Naive thymus-derived CD8-positive, alpha-beta T cell (primary cell): ENCODE measurements around the gene MAPK4. TPM values are rescaled to one million over a fixed set of nuclear protein-coding genes. Genes with fewer than 3 reads are reported as not detected.
"Not testable (repeated sequence)": the region's sequence is repeated elsewhere in the genome, so short reads cannot be mapped to it uniquely, and the experiment has no call there.

Experiments used
- ATAC-seq, 2 donors: fragments of 150-1000 bp; cut with Tn5 transposase in 1 of 2; sonication (Bioruptor Pico), chemical (Tn5 transposase) in 1 of 2; 1 replicate in 1 of 2; 2 replicates in 1 of 2; pipeline ENCODE4 v1.10.0; 2021; ENCODE audit warnings: mild to moderate bottlenecking in 2 of 2, moderate library complexity in 2 of 2
- POLR2A ChIA-PET: fragments of 350-600 bp; sonication (Branson Sonifier 250); formaldehyde crosslinking; loops from one replicate; lab custom pipeline; 2021; ENCODE audit warnings: antibody characterized with exemption; lab: Charles Lee
- DNase-seq, 10 donors: peaks; one replicate each; pipeline versions ENCODE4 v3.0.0 to v3.0.0-alpha.2; 2020 to 2022
- H3K27ac Mint-ChIP-seq, 10 donors: one replicate each; pipeline ENCODE4 v1.8.0; 2020 to 2022; ENCODE audit warnings: mild to moderate bottlenecking in 10 of 10, mixed read lengths in 10 of 10, moderate library complexity in 4 of 10, inconsistent platforms in 1 of 10
- H3K27me3 Mint-ChIP-seq, 5 donors: one replicate each; pipeline ENCODE4 v1.8.0; 2021 to 2022; ENCODE audit warnings: mixed read lengths in 5 of 5
- H3K36me3 Mint-ChIP-seq, 3 donors: one replicate each; pipeline ENCODE4 v1.8.0; 2020 to 2022; ENCODE audit warnings: mixed read lengths in 3 of 3, mild to moderate bottlenecking in 2 of 3, inconsistent platforms in 1 of 3
- H3K4me1 Mint-ChIP-seq, 4 donors: one replicate each; pipeline ENCODE4 v1.8.0; 2021 to 2022; ENCODE audit warnings: mixed read lengths in 4 of 4
- H3K4me3 Mint-ChIP-seq, 10 donors: one replicate each; pipeline ENCODE4 v1.8.0; 2020 to 2022; ENCODE audit warnings: mild to moderate bottlenecking in 10 of 10, mixed read lengths in 10 of 10, moderate library complexity in 6 of 10, inconsistent platforms in 1 of 10
- H3K9me3 Mint-ChIP-seq, 9 donors: one replicate each; pipeline ENCODE4 v1.8.0; 2020 to 2022; ENCODE audit warnings: mixed read lengths in 9 of 9, mild to moderate bottlenecking in 3 of 9, inconsistent platforms in 1 of 9, moderate library complexity in 1 of 9
- polyA plus RNA-seq, 3 donors: library from polyadenylated mRNA; unstranded; fragments of 300-500 nt; fragmentation: Illumina TruSeq; gene quantifications; one replicate each; pipeline ENCODE4 v1.2.3, GENCODE V29; 2021
- total RNA-seq, 8 experiments: library from RNA in 2 of 8; stranded (reverse) in 2 of 8; gene quantifications; one replicate each; pipeline ENCODE4 v1.2.3 and lab custom pipeline; 2021 to 2026

Gene MAPK4
- total and polyA plus RNA-seq, 5 experiments from 2014 or later: 0.39 TPM; not detected in 4

GRCh38 chr18:50779021-50779420, 219.1 kb downstream of the MAPK4 start:
- POLR2A ChIA-PET, H3K4me3 Mint-ChIP-seq, H3K36me3 Mint-ChIP-seq, H3K9me3 Mint-ChIP-seq, DNase-seq, H3K27ac Mint-ChIP-seq, H3K4me1 Mint-ChIP-seq, ATAC-seq: not testable (repeated sequence)
- peaks cover 8 to 21% (median 11%) of the 10 kb centered on the region in 5 donors for H3K27me3 Mint-ChIP-seq

Other genes with a start within 250 kb of the MAPK4 start
- gene SKA1, start 185.0 kb upstream of the MAPK4 start, total RNA-seq: under 1 TPM; 0.31 to 0.55 TPM
- under 1 TPM; 0.25 to 0.84 (median 0.26) TPM for gene SKA1, start 185.0 kb upstream of the MAPK4 start, polyA plus RNA-seq